Right forelimb (tissue), 1 donor: ENCODE results near the gene TMC3.
"Not testable (repeated sequence)": the region's sequence is repeated elsewhere in the genome, so short reads cannot be mapped to it uniquely, and the experiment has no call there.

ENCODE experiments used
- DNase-seq: peaks from one replicate; pipeline ENCODE4 v3.0.0-alpha.2; 2018

Gene TMC3

DNA sequence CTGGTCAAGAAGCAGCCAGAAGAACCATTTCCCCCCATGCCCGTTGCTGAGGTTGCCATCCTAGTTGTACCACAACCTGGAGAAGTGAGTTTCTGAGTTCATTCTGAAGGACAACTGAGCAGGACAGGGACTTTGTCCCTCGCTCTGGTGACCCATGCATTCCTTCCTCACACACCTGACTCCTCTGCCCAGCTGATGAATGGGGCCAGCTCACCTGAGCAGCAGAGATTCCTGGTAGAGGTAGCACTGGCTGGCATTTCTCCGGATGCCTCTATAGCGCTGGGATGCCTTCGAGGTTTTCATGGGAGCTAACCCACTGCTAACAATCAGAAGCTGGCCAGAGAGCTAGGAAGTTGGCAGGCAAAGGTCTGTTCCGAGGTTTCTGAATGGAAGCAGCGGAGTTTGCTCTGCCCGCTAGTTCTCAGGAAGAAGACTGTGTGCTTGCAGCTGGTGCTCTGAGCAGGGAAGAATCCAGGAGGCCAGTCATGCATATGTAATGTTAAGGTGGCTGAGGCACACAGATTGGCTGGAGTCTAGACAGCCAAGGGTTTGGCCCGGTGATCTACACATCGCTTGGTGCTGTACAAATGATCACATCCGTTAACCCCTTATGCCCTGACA lies at the start of gene TMC3:
Gene TMC3 (minus strand): TSS at position 439 of the 621 bp plus-strand sequence. CDS start 136 bp downstream, at position 303.
- DNase-seq = no peak

DNA sequence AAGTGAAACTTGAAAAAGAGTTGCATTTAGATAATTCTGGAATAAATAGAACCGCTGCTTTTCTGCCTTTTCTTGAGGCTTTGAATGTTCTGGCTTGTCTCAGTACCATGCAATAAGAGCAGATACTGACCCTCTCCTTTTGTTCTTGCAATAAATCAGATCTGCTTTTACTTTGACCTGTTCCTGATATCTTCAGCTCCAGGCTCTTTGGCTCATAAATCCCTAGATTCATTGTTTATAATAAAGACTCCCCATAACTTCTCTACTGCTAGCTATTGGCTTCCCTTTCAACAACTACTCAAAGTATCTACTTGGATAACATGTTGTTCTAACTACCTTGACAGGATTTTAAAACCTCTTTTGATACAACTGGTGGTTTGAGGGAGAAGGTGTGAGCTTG lies 47.4 kb upstream of the TMC3 start:
- DNase-seq = no peak

GRCh38 chr15:81419332-81419943 lies 45.4 kb upstream of the TMC3 start:
- DNase-seq = no peak

- no peak for DNase-seq
These were observed 44.9 kb upstream of the TMC3 start for GRCh38 chr15:81418891-81419290.

GRCh38 chr15:81418444-81418843 lies 44.4 kb upstream of the TMC3 start:
- no peak for DNase-seq

GRCh38 chr15:81414274-81414968 lies 40.4 kb upstream of the TMC3 start:
- DNase-seq = not testable (repeated sequence)

DNA sequence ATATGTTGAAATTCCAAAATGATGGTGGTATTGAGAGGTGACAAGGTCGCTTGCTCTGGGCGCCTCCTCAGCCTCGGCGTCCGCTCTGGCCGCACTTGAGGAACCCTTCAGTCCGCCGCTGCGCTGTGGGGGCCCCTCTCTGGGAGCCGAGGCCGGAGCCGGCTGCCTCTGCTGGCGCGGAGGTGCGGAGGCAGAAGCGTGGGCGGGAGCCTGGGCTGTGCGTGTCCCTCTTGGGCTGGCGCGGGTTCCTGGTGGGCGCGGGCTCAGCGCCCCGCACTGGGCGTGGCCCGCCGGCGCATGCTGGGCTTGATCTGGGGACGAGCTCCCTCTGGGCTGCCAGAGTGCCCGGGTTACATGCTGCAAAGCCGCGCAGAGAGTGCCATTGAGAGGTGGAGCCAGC lies 39.8 kb upstream of the TMC3 start:
- no peak for DNase-seq

GRCh38 chr15:81411969-81412633 lies 38.1 kb upstream of the TMC3 start:
- DNase-seq = no peak

DNA sequence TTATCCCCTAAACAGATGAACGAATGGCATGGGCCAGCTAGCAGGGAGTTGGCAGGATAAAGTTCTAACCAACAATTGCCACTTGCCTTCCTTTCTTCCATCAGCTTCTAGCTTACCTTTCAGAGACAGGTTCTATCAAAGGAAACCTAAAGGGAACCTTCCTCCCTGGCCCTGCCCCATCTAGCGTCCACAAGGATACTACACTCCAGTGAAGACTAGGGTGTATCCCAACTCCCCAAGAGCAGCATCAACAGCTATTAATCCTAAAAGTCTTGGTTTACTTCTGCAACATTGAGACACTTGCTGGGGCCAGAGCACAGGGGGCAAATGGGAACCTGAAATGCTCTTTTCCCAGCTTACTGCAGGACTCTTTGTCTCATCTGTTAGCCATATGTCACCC lies 37.0 kb upstream of the TMC3 start:
- DNase-seq = no peak

GRCh38 chr15:81410318-81410753 lies 36.3 kb upstream of the TMC3 start:
- peak; percentile 67 for DNase-seq

GRCh38 chr15:81407718-81408117 lies 33.7 kb upstream of the TMC3 start:
- no peak for DNase-seq

DNA sequence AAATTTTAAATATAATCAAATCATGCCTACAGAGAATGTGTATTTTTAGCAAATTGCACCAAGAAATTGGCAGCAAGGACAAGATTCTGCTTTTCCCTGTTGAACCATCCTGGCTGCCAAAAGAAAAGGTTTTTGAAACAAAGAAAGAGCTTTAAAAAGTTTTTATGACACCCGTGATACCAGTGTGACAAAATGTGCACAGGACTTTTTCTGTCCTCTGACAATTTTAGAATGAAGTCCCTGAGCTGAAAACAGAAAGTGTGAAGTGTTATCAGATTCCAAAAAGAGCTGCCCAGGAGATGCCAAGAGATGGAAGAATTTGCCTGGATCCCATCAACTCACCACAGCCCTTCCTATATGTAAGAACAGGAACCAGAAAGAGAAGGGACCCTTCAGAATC lies 33.2 kb upstream of the TMC3 start:
- no peak for DNase-seq

- no peak for DNase-seq
These were observed 26.7 kb upstream of the TMC3 start for GRCh38 chr15:81400640-81401236.

GRCh38 chr15:81398910-81399551 lies 25.0 kb upstream of the TMC3 start:
- no peak for DNase-seq

DNA sequence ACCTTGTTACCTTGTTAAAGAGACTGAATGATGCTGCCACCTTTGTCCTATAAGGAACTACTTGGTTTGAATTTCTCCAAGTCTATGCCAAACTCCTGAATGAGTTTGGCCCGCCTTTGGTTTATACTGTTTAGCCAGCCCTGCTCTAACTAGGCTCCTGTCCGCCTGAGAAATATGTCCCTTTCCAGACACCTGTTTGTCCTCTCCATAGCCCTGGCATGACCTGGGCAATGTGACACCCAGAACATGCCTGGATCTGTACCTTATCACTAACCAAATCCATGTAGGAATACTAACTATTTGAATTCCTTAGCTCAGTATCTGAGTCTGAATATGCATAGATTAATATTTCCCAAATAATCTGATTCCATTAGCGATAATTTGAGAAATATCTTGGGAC lies 24.4 kb upstream of the TMC3 start:
- no peak for DNase-seq

DNA sequence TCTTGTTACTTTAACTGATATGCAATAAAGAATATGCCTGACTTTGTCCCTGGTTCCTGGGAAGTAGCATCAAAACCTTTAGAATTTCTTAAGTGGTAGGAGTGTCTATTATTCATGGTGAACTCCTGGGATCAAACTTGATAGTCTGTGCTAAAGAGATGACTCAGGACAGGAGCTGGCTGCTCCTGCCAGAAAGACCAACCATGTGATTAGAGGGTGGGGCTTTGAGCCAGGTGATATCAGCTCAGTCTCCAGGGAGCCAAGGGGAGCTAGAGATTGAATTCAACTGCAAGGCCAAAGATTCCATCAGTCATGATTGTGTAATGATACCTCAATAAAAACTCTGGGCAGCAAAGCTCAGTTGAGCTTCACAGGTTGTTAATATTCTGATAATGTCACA lies 20.6 kb upstream of the TMC3 start:
- DNase-seq = no peak

- DNase-seq = no peak
These were observed 17.6 kb upstream of the TMC3 start for GRCh38 chr15:81391657-81392056.

DNA sequence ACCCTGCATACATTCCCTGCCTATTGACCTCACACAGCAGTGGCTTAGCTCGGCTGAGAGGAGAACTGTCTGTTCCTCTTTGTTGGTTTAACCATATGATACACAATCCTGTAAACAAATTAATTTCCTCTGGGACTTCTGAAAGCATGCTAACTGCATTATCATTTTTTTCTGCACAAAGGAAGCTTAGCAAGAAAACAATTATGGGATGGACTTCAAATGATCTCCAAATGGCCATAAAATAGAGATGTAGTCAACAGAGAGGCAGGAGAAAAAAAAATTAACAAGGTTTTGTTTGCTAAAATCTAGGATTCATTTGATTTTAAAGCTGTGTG lies 14.4 kb upstream of the TMC3 start:
- DNase-seq = no peak

DNA sequence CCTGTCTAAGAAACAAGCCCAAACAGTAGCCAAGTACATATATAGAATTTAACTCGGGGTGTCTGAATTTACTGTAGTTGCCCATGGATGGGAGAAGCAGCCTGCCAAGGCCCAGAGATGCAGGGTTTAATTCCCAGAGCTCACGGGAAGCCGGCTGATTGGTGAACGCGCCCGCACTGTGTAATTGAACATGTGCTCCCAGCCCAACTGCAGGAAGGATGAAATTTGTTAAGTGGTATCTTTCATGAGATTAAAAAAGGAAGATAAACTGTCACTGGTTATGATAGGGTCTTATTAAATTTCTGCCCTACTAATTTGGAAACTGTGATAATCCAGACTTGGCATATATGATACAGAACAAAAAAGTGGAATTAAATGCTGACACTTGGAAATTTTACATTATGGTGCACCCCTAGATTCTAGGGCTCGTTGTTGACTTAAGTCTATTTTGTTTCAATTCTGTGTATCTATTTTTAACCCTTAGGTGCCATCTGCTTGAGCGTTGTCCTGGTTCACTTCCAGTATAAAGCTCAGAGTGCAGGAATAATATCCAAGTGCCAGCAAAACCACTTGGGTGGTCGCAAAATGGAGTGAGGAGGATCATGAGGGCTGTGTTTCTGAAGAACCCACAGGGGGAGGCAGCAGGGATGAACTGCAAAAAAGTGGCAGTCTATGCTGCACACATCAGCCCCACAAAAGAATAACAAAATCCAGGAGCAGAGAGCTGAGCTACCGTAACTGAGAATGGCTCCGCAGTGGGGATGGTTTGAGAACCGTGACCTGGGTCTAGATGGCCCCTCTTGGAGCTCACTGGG lies 13.8 kb upstream of the TMC3 start:
- DNase-seq = no peak

GRCh38 chr15:81386947-81387346 lies 12.9 kb upstream of the TMC3 start:
- DNase-seq = no peak

DNA sequence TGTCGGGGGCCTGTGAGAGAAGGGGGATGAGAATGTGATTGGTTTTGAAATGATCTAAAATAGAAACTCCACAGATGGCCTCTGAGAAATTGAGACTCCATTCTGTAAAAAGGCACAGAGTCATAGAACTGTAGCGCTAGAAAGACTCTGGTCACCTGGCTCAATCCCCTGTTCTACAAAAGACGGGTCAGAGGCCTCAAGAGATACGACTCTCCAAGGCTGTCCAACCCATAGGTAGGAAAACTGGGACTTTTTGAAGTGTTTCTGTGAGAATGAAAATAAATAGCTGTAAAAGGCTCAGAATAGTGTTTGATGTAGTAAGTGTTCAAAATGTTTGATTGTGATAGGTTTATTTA lies 11.7 kb upstream of the TMC3 start:
- DNase-seq = no peak
